GM18909 (cell line): ENCODE measurements around the gene PHF19.

Source experiments
- ATAC-seq: cut with Tn5 transposase; IDR thresholded peaks from one replicate; pipeline ENCODE4 v1.9.1; 2021; ENCODE audit warnings: mild to moderate bottlenecking; ENCODE audit not compliant: unreplicated experiment, poor library complexity

PHF19 gene

DNA sequence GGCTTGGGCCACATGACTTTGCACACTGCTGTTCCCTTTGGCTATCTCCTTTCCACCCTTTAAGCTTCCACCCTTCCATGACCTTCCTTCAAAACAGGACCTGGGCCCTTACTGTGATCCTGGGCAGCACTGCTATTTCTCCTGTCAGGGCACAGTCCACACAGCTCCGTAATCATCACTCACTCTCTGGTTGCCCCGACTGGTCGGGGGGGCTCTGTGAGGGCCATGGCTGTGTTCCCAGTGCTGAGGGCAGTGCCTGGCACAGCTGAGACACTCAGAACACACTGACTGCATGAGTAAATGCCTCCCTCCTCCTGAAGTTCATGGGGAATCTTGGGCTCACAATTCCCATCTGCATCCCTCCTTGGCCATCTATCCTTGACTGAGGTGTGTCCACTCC lies 37.4 kb upstream of the PHF19 start:
- ATAC-seq: no peak

- no peak for ATAC-seq
These were observed 36.8 kb upstream of the PHF19 start for GRCh38 chr9:120913647-120914264.

DNA sequence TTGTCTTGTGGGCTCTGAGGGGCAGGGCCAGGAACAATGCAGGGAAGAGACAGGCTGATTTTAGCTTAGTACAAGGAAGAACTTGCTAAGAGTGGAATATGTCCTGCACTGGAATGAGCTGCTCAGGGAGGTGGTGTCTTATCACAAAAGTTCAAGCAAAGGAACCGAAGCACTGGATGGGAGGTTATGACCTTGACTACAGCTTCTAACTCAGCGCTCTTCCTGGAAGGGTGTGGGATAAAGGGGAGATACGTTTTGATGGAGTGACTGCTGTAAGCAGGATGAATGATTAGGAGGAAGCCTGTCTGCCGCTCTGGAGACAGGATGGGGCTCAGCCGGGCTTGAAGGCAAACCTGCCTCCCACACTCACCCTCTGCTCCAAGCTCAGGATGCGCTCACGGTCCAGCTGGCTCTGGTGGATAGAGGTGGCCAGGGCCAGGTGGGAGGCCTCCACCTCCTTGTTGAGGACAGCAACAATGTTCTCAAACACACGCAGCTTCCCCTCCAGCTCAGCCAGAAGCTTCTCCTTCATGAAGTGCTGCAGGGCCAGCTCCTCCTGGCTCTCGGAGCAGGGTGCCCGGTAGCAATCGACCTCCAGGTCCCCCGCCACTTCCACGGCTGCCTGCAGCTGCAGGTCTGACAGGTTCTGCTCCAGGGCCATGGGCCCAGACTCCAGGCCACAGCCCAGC lies 36.1 kb upstream of the PHF19 start:
- no peak for ATAC-seq

DNA sequence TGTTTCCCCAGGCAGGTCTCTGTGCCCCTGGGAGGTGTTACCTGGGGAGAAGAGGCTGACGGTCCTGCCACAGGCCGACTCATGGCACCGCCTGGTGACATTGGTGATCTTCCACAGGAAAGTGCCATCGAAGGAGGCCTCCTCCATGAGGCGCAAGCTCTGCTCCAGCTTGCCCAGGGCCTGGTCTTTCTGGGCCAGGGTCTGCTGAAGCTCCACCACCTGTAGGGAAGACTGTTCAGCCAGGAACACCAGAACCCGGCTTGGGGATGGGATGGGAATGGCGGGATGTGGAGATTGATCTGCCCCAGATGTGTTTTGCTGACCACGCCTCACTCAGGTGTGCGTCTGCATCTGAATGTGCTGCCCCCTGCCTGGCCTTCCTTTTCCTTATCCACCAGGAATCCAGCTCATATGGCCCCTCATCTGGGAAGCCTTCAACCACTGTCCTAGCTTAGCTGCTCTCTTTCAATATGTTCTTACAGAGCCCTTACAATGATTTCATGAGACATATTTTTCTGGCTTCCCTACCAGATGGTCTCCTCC lies 34.4 kb upstream of the PHF19 start:
- no peak for ATAC-seq

DNA sequence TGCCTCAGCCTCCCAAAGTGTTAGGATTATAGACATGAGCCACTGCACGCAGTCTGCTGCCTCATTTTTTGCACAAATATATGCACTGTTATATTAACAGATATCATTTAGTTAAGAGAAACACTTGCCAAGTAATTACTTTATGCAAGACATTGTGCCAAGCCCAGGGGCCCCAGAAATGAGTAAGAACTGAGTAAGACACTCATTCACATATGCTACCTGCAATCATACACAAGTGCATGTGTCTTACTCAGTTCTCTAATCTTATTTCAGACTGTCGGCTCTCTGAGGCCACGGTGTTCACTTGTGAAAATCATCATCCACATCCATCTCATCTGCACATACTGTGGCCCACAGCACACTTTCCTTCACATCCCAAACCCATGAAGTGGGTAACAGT lies 33.7 kb upstream of the PHF19 start:
- ATAC-seq: no peak

DNA sequence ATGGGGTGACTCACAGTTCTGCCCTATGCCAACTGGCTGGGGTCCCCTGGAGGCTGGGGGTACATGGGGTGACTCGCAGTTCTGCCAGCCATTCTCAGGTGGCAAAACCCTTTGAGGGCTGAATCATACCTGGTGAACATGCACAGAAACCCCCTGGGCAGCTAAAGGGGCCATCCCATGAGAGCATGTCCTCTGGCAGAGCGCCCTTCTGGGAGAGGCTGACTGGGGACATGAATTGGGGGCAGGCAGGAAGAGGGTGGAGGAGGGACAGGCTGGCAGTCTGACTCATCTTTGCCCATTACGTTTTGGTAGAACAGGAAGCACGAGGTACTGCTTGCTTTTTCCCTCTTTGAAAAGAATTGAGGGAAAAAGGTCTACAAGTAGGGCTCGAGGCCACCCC lies 32.9 kb upstream of the PHF19 start:
- no peak for ATAC-seq

DNA sequence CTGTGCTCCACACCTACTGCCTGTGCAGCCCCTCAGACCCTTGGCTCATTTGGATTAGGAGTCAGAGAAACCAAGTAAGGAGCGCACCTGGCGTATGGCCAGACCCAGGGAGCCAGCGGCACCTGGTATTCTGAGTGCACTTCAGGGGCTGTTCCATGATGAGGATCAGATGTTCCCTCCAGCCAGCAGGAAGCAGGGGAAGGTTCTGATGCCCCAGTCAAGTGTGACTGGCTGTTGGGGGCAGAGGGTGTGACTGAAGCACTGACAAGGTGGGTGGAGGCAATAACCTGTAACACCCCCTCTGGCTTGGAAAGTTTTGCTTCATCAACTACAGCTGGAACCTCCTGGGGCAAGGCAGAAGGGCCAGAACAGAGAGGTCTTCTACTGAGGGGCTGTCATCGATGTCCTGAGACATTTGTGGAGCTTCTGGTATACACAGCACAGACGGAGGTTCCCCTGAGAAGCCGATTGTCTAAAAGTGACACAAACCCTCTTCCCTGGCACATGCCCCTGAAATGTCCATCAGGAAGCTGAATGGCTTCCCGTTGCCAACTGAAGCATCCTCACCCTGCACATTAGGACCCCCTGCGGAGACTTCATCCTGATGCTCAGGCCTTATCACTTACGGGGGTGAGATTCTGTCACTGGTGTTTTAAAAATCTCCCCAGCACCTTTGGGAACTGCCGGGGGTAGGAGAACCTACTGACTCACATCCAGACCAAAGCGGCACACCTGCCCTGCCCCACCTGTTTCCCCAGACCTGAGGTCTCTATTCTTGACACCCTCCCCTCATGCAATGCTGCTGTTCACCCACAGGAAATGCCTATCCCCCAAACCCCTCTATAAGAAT lies 28.6 kb upstream of the PHF19 start:
- no peak for ATAC-seq

- no peak for ATAC-seq
These were observed 28.0 kb upstream of the PHF19 start for GRCh38 chr9:120904978-120905301.

DNA sequence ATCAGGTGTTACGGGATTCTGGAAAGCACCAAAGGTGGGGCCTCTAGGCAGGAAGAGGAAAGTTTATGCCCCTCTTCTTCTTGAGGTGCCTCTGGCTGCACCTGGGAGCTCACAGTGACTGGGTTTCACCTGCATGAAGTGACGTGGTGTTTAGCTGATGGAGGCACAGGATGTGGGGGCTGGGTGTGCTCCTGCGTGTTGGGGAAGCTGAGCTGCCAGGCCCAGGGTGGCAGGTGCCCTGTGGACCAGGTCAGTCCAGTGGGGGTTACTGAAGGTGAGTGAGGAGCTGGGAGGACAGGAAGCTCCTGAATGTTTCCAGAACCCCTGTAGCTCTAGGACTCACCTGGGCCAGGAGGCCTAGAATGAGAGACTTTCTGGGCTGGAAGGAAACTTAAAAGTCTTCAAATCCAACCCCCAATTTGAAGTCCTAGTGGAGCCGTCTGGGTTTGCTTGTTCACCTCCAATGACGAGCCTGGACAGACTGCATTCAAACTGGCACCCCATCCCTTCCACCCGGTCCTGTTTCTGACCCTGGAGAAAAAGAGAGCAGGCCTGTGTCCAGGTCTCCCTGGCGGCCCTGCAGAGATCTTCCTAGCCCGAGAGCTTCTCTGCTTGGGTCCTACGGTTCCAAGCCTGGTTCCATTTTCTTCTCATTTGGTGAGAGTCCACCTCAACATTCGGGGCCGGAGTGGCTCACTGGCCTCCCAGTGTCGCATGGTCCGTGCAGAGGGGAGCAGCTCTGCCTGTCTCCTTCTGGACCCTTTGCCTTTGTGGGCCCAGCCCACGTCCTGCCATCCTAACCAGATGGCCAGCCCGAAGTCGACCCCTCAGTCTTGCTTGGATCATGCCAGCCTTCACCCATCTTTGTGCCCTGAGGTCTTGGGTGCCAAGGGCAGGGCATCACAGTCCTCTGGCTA lies 27.3 kb upstream of the PHF19 start:
- peak; percentile 33 for ATAC-seq

DNA sequence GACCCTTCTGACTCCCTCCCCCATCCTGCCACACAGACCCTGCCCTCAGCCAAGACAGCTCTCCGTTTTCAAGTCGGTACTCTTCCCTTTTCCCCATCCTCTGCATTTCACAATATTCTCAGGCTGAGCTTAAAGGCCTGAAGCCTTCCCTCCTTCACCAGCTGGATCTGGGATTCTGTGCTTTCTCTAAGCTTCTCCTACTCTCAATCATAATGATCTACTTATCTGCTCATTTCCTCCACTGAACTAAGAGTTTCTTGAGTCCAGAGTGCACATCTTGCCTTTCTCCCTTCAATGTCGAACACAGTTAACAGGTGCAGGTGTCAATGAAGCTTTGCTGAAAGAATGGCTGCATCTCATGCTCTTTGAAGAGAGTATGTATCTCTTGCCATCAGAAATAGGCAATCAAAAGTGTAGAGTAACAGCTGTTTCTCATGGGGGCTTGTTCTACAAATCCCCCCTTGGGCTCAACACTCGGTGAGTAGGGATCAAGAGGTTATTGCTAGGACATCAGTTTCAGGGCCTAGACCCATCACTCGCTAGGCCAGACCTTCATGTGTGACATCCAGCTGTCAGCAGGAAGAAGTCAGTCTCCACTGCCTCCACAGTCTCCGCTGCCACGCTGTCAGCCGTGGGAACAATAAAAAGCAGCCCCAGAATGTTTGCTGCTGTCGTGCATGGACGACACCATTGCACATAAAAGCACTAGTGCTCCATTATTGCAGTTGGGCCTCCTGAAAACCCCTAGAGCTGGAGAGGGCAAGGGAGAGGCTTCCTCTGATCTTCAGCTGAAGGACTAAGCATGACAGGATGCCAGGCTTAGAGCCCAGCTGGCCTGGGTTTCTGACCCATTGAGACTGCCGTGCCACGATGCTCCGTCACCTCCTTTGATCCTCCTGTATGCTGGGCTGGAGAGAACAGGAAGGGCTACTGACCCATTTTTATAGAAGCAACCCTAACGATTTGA lies 25.9 kb upstream of the PHF19 start:
- ATAC-seq: no peak

- ATAC-seq: no peak
These were observed 25.0 kb upstream of the PHF19 start for GRCh38 chr9:120901755-120902568.

GRCh38 chr9:120900824-120901223 lies 23.8 kb upstream of the PHF19 start:
- no peak for ATAC-seq

DNA sequence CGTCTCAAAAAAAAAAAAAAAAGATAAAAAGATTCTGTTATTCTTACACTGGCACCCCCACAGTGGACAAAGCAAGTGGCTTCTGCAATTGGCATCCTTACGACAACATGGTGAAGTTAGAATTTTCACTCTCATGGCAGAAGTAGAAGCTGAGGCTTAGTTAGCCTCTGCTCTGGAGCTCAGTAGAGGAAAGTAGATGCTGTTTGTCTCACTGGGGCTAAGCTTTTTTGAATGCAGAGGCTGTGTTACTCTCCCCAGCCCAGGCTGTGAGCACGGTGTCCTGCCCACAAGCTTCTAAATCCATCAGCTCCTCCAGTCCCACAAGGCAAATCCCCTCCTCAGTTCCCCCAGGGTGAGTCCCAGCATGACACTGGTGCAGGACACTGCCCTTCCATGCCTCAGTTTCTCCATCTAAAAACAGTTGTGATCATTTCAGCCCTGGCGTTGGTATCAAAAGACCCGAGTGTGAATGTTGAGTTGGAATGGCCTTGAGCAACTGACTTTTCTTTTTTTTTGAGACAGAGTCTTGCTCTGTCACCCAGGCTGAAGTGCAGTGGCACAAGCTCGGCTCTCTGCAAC lies 22.6 kb upstream of the PHF19 start:
- ATAC-seq: no peak

- no peak for ATAC-seq
These were observed 21.4 kb upstream of the PHF19 start for GRCh38 chr9:120898396-120898795.

- ATAC-seq: no peak
These were observed 19.0 kb upstream of the PHF19 start for GRCh38 chr9:120895951-120896350.

DNA sequence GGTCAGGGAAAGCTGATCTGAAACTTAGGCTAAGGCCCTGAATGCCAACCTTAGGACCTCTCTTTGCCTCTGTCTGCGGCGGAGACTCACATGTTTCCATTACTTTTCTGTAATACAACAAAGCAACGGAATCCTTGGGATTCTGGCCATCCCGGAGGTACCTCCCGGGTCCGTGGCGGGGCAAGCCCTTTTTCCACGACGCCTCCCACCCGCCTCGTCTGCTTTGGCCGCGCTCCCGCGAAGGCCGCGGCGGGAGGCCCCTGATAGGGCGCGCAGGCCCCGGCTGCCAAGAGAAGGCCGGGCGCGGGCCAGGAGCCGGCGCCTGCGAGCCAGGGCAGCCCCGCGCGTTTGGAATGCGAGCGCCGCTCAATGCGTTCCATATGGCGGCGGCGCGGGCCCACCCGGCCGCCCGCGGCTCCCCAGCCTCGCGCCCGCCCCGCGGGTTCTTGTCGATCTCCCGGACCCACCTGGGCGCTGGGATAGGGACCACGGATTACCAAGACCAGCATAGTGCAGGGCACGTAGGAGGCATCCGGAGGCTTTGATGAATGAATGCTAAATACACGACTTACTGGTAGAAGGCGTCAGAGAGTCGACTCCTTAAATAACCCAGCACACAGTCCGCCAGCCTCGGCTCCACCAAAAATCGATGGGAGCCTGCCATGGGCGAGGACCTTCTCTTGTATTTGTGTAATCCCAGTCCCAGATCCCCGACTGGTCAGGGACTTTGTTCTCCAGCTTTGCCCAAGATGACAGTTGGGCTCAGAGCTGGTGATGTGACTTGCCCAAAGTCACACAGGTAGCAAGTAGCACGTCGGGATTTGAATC lies 17.5 kb upstream of the PHF19 start:
- ATAC-seq: no peak
